GM12875 (cell line): ENCODE data around the gene TRAF2.

ENCODE experiments used
- H3K4me3 ChIP-seq: one replicate; pipeline ENCODE4 v1.5.1; 2011; ENCODE audit warnings: low read depth, low read length, control low read depth
- CTCF ChIP-seq: IDR thresholded peaks from 2 replicates; pipeline ENCODE4 v1.5.1; 2011; ENCODE audit warnings: low read depth, mild to moderate bottlenecking, control low read depth, inconsistent platforms, low read length, moderate library complexity, borderline replicate concordance; ENCODE audit not compliant: insufficient read depth

Gene TRAF2

GRCh38 chr9:136917902-136918301 lies 31.6 kb downstream of the TRAF2 start:
- no peak overlapping the region for H3K4me3 ChIP-seq
- TF ChIP-seq CTCF = no peak

GRCh38 chr9:136920069-136920468 lies 33.8 kb downstream of the TRAF2 start:
- TF ChIP-seq CTCF = no peak
- no peak overlapping the region for H3K4me3 ChIP-seq

GRCh38 chr9:136920734-136921231 lies 34.5 kb downstream of the TRAF2 start:
- TF ChIP-seq CTCF = no peak
- H3K4me3 ChIP-seq = no peak overlapping the region

- TF ChIP-seq CTCF = no peak
- no peak overlapping the region for H3K4me3 ChIP-seq
These were observed 35.0 kb downstream of the TRAF2 start for GRCh38 chr9:136921307-136921706.

GRCh38 chr9:136921718-136922117 lies 35.4 kb downstream of the TRAF2 start:
- no peak overlapping the region for H3K4me3 ChIP-seq
- no peak for TF ChIP-seq CTCF

- no peak for TF ChIP-seq CTCF
- no peak overlapping the region for H3K4me3 ChIP-seq
These were observed 36.2 kb downstream of the TRAF2 start for GRCh38 chr9:136922540-136922939.

- TF ChIP-seq CTCF = no peak
- no peak overlapping the region for H3K4me3 ChIP-seq
These were observed 37.6 kb downstream of the TRAF2 start for GRCh38 chr9:136923881-136924280.
